Astrocyte (in vitro differentiated cells and primary cell): ENCODE results near the gene PLB1.

Experiments
- CTCF ChIP-seq: IDR thresholded peaks from 2 replicates; pipeline ENCODE4 v1.5.1; 2011; ENCODE audit warnings: low read depth, mild to moderate bottlenecking, inconsistent platforms, low read length, moderate library complexity; ENCODE audit not compliant: insufficient read depth
- EZH2 ChIP-seq: IDR thresholded peaks from 2 replicates; pipeline ENCODE4 v1.6.1; 2012; ENCODE audit warnings: mild to moderate bottlenecking, low read length, inconsistent platforms; ENCODE audit not compliant: insufficient read depth

- TF ChIP-seq CTCF (no peak), EZH2 (no peak)
Measured at GRCh38 chr2:28620801-28621171, 124.9 kb downstream of the PLB1 start.
